Fibroblast of skin of left biceps (primary cell): ENCODE measurements around the gene ATXN7L1.

Source experiments
- DNase-seq, 2 experiments: peaks; one replicate each; pipeline ENCODE4 v3.0.0-alpha.2; 2013; ENCODE audit warnings: low read depth in 2 of 2

ATXN7L1 gene

DNA sequence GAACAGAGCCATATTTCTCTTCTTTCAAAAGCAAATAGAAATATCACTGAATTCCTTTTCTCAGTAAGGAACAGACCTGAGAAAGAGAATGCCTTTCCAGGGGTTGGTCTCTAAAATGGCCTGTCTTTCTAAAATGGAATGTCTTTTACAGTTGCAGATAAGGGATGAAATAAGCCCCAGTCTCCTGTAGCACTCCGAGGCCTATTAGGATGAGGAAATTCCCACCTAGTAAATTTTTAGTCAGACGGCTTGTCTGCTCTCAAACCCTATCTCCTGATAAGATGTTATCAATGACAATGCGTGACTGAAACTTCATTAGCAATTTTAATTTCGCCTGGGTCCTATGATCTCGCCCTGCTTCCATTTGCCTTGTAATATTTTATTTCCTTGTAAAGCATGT lies 292.2 kb downstream of the ATXN7L1 start:
- no peak for DNase-seq

DNA sequence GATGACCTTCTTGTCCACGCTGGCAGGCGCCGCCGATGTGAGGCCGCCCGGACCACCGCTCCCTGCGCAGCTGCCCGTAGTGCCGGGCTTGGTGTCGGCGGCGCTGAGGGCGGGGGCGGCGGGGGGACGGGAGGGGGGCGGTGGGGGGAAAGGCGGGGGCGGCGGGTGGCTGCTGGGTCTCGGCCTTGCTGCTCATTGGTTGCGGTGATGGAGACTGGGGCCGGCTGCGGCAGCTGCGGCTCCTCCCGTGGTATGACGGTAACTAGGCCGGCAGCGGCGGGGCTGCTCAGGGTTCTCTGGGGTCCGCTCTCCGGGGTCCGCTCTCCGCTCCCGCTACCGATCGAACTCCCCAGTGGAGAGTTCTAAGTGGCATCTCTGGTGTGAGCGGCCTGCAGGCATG lies 293.3 kb downstream of the ATXN7L1 start:
- DNase-seq: no peak

DNA sequence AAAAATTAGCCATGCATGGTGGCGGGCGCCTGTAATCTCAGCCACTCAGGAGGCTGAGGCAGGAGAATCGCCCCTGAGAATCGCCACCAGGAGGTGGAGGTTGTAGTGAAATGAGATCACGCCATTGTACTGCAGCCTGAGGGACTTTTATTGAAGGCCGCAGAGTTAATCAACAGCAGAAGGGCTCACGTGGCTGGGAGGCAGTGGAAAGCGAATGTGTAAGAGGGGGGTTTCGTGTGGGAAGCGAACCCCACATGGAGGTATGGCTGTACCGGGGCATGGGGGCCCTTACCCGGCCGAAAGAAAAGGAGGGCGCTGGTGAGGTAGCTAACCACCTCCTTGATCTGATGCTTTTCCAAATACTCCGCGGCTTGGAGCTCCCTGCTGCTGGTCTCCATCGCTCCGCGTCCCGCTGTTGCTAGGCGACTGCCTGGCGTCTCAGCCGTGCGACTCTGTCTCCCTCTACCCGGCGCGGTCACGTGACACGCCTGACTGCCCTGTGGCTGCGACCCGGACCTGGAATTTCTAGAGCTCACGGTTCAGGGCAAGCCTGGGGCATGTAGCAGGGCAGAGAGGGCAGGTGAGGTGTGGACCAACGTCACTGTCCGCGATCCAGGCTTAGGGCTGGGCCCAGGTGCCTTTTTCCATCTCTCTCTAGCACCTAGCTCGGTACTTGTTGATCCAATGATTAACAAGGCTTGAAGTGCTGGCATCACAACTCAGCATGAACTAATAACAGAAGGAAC lies 295.2 kb downstream of the ATXN7L1 start, which contains the start of gene EFCAB10:
EFCAB10 (minus strand) TSS at position 428 of the 746 bp plus-strand sequence; CDS start at position 398, 30 bp downstream.
- DNase-seq: no peak

DNA sequence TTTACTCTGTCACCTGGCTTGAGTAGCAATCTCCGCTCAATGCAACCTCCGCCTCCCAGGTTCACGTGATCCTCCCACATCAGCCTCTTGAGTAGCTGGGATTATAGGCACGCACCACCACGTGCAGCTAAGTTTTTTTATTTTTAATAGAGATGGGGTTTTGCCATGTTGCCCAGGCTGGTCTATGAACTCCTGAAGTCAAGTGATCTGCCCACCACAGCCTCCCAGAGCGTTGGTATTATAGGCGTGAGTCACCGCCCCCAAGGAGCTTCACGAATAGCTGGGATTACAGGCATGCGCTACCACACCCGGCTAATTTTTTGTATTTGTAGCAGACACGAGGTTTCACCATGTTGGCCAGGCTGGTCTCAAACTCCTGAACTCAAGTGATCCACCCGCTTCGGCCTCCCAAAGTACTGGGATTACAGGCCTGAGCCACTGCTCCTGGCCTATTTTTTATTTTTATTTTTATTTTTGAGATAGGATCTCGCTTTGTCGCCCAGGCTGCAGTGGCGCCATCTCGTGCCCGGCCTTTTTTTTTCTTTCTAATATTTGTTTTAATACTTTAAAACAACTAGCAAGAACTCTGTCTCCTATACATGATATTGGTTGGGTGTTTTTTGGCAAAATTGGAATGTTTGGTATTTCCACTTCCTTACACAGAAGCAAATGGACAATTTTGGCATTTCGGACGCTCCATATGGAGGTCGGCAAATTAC lies 296.2 kb downstream of the ATXN7L1 start:
- no peak for DNase-seq

DNA sequence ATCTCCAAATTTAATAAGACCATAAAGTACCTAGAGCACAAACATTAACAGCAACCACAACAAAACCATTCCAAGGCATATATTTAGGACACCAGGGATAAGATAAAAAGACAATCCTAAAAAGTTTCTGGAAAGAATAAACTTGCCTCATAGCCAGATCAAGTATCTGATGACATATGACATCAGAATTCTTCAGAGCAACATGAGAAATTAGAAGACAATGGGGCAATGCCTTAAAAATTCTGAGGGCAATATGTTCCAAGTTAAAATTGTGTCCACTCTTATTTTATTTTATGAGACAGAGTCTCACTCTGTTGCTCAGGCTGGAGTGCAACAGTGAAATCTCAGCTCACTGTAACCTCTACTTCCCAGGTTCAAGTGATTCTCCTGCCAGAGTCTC lies 297.9 kb downstream of the ATXN7L1 start:
- DNase-seq: no peak

DNA sequence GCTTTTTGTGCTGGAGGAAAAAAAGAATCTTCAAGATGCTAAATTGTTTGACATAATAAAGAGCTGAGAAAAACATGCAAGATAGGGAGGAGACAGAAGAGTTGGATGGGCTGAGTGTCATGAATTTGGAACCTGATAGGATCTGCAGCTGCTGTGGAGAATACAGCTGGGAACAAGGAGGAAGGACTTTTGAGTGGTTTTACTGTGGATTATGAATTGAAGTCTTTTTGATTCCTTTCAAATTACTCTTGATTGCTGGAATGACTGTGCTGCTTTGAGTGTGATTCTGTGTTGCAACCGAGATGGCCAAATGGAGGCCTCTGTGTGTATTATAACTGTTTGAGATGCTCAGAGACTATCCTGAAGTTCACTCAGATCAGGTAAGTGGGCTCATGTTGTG lies 299.1 kb downstream of the ATXN7L1 start:
- DNase-seq: no peak

DNA sequence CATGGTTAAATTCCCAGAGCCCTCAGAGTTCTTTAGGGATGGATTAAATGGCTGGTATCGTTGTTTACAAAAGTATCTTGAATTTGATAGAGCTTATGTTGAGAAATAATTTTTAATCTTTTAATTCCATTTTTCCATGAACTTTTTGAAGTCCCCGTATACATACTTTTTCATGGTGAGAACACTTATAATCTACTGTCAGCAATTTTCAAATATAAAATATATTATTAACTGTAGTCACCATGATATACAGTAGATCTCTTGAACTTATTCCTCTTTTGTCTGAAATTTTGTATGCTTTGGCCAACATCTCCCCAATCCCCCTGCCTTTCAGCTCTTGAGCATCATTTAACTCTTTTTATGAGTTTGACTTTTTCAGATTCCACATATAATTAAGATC lies 304.5 kb downstream of the ATXN7L1 start:
- no peak for DNase-seq

DNA sequence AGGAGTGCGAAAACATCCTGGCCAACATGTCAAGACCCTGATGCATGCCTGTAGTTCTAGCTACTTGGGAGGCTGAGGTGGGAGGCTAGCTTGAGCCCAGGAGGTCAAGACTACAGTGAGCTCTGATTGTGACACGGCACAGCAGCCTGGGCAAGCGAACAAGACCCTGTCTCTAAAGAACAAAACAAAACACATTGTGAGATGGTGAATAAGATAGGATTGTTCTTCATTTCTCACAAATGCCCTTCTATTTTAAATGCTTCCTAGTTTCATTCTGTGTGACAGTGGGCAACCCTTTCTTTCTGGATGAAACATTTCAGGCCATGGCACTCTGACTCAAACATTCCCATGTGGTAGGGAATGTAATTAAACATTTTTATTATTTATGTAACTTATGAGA lies 308.6 kb downstream of the ATXN7L1 start:
- no peak for DNase-seq

DNA sequence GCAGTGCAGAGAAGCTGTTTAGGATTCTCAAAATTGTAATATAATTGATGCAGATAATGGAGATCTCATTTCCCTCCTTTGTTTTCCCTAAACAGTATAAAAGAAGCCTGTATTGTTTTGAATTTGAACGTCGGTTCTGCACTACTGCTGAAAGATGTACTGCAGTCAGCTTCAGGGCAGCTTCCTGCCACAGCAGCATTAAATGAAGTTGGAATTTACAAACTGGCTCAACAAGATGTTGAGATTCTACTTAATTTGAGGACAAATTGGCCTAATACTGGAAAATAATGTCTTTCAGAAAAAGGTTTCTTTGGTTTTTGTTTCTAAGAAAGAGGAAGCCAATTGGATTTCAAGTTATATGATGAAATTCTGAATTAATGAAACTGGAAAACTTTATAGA lies 309.4 kb downstream of the ATXN7L1 start:
- DNase-seq: no peak

DNA sequence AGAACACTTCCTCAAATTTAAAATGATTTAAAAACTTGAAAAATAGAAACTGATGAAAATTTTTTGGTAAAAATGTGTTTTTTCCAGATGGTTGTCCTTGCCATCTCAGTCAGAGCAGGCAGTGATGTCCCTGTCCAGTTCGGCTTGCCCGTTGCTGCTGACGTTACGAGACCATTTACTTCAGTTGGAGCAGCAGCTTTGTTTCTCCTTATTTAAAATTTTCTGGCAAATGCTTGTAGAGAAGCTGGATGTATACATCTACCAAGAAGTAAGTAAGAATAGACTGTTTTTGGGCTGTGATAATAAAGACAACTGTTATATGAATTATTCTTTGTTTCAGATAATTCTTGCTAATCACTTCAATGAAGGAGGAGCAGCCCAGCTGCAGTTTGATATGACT lies 311.2 kb downstream of the ATXN7L1 start:
- no peak for DNase-seq

DNA sequence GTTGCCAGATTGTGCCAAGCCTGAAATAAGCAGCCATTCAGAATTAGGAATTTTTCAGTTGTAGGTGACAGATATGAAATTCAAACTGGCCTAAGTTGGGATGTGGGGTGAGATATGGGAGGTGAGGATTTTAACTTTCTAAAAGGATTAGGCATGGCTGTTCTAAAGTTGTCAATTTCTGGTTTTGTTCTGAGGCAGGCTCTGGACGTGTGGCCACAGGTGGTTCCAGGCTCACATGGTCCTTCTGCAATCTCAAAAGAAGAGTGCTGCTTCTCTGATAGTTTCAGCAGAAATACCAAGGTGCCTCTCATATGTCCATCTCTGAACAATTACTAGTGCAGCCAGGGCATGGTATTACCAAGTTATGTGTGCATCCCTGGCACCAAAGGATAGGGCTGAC lies 316.5 kb downstream of the ATXN7L1 start:
- no peak for DNase-seq
